HG02970 (cell line): ENCODE results near the gene ECM2.

Experiments used
- ATAC-seq: cut with Tn5 transposase; IDR thresholded peaks from one replicate; pipeline ENCODE4 v1.9.1; 2021; ENCODE audit warnings: mild to moderate bottlenecking, moderate library complexity, moderate number of reproducible peaks; ENCODE audit not compliant: unreplicated experiment, low FRiP score

Gene ECM2

DNA sequence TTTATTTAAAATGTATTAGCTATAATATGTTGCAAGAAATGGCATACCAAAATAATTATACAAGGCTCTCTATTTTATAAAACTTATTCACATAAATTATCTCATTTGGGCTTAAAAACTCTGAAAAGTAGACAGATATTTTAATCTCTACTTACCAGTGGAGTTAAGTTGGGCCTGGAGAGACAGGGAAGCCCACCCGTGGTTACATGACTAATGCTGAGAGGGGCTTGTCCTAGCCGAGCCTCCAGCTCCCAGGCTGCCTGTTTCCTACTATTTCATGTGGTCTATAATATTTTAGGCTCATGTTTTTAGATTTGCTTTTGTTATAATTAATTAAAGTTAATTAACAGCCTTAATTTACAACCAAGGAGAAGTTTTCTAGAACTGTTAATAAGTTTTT, 32.6 kb downstream of the ECM2 start:
- ATAC-seq = no peak

GRCh38 chr9:92501671-92502393, 34.0 kb downstream of the ECM2 start:
- no peak for ATAC-seq

DNA sequence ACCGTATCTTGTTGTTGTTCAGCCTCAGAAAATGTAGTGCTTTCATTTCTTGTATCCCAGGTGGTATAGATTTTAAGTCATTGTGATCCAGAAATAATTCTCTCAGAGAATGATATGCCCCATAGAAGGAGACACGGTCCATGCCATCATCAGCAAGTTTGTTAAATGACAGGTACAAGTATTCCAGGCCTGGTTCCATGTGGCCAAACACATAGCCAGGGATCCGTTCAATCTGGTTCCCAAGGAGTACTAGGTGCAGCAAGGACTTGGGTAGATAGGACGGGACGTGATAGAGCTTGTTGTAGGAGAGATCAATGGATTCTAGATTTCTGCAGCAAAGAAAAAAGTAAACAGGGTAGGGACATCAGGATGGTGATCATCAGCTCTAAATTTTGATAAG, 35.1 kb downstream of the ECM2 start:
- no peak for ATAC-seq

DNA sequence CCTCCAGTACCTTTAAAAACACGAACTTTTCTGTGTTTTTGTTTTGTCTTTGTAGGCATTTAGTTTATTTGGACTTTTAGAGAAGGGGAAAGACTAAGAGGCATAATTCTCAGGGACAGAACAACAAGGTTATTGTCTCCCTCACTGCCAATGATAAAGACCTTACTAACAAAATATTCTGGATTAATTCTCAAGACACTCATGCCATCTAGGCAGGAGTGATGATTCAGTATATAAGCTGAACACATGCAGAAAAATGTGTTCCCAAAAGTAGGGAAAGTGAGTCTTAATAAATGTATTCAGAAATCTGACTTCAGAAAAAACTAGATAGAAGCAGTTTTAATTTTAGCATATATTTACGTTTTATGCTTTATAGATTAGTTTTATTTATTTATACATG, 36.1 kb downstream of the ECM2 start:
- ATAC-seq = no peak

DNA sequence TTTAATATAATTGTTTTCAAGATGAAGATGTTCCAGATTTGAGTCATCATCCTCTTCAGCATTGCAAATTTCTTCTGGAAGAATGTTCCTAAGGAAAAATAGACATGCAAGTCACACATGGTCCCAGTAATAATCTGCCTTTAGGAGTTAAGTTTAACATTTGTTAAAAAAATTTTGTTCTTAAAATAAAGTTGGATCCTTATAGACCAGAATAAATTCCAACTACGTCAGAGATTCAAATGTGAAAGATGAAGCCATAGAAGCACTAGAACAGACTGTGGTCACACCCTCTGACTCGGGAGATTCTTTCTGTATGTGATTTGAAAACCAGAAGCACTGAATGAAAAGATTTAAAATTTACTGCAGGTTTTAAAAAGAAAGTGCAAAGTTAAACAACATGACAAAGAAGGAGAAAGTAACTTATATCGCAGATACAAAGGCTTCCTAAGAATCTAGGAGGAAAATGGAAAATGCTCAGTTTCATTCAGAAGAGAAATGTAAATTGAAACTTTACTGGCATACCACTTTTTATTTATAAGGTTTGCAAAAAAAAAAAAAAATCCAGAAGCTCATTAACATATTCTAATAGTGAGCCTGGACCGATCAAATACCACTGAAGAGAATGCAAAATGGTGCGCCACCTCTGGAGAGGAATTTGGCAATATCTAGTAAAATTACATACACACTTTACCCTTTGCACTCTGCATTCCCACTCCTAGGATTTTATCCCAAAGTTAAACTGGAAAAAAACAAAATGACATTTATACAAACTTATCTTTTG, 39.2 kb downstream of the ECM2 start:
- no peak for ATAC-seq

DNA sequence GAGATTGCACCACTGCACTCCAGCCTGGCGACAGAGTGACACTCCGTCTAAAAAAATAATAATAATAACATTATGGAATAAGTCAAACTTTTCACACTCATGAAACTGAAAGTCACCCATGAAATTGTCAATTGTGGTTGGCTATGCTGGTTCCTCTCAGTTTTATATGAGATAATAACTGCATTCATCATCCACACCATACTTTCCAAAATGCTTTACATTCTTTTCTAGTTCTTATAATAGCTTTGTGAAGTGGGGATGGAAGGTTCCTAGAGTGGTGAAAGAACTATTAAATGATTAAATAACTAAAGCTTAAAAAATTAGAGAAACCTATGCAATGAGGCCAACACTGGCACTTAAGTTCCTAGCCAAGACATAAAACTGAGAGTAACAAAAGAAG, 40.9 kb downstream of the ECM2 start:
- ATAC-seq = no peak

DNA sequence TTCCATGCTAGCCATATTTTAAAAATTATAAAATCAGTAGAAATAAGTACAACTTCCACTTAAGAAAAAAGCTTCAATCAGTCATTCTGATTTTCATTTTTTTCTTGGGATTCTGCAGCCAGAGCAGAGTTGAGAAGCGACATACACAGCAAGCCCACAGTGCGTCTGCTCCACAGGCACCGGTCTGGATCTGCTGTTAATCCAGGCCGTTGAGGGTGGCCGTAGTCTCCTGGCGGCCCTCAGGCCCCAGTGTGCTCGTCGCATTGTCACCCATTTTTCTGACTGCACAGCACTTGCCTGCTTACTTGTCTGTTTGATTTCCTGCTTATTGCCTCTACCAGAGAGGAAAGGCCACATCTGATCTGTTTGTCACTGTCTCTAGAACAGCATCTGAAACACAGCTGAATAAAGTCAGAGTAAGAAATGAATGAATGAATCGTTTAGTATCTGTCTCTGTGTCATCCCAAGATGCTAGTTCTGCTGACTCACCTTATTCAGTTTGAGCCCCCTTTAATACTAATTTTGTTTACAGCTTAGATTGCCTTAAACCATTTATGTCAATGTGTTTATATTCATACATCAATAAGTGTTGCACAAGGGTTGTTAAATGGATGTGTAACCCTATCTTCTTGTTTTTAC, 41.9 kb downstream of the ECM2 start:
- no peak for ATAC-seq

DNA sequence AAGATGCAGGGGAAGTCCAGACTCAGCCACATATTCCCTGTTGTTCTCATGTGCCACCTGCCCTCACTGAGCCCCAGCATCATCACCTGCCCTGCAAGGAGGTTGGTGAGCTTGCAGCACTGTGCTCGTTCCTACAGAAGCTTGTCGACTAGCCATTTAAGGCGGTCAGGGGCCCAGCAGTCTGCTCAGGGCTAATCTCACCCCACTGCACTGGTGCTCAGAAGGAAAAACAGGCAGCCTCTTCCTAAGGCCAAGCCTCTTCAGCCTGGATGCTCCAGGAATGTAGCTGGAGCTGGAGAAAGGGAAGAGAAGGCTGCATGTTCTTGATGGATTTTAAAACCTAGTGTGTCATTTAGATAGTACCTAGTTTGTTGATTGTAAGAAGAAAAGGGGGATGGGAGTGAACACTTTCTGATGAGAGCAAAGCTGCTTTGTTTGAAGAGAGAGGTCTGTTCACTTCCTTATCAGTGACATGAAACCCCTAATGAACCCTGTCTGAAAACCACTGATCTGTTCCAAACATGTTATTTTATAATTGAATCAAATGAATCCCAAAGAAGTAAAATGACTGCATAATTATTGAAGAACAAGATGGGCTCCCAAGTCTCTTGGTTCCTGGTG, 42.9 kb downstream of the ECM2 start:
- no peak for ATAC-seq

GRCh38 chr9:92488681-92489550, 46.9 kb downstream of the ECM2 start:
- no peak for ATAC-seq

- ATAC-seq = no peak
Measured at GRCh38 chr9:92486371-92486770, 49.4 kb downstream of the ECM2 start.

GRCh38 chr9:92484563-92484962, 51.2 kb downstream of the ECM2 start:
- no peak for ATAC-seq

DNA sequence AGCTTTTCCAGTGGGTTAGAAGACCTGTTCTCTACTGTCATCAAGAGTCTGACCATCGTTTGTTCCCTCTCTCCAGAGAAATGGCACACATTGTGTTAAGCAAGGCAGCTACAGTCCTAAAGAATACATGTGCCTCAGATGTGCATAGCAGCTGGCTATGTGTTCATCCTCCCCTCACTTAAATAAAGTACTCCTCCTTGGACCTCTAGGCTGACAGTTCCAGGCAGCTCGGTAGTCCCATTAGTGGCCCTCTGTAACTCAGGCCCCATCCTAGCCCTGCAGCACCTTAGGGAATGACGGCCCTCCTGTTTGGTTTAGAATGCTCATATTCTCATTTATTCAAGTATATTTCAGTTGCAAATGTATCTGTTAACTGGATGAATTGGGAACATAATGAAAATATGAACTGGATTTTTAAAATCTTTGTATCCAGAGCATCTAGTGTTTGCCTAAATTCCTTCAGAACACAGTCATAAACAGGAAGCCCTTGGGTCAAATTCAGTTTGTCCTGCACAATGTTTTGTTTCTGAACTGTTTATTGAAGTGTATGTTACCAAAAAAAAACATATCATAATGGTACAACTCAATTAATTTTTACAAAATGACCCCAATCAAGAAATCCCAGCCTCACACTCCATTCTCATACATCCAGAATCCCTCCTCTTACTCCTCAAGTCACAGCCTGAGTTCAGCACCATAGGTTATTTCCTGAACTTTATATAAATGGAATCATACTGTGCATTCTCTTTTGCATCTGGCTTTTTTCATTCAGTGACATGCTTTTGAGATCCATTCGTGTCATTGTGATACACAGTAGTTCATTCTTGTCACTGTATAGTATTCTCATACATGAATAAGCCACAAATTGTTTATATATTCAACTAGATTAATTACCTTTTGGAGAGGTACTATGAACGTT, 51.9 kb downstream of the ECM2 start:
- no peak for ATAC-seq

DNA sequence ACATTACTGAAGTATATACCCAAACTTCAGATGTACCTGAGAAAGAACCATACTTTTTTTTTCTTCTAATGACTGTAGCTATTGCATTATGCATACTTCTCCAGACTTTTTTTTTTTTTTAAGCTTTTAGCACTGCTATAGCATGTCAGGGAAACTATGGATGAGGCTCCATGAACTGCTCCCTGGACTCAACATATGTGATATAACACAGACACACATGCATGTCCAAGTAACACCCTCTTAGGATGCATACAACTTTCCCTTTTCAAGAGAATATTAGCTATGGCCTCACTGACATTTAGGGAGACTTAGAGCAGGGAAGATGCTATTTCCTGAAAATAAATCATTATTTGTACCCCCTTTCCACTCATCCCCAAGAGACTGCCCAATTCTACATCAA, 53.0 kb downstream of the ECM2 start:
- no peak for ATAC-seq

- no peak for ATAC-seq
Measured at GRCh38 chr9:92482329-92482728, 53.5 kb downstream of the ECM2 start, which contains the start of gene ASPN. Gene ASPN, minus strand, starts transcription at chr9:92482506.

DNA sequence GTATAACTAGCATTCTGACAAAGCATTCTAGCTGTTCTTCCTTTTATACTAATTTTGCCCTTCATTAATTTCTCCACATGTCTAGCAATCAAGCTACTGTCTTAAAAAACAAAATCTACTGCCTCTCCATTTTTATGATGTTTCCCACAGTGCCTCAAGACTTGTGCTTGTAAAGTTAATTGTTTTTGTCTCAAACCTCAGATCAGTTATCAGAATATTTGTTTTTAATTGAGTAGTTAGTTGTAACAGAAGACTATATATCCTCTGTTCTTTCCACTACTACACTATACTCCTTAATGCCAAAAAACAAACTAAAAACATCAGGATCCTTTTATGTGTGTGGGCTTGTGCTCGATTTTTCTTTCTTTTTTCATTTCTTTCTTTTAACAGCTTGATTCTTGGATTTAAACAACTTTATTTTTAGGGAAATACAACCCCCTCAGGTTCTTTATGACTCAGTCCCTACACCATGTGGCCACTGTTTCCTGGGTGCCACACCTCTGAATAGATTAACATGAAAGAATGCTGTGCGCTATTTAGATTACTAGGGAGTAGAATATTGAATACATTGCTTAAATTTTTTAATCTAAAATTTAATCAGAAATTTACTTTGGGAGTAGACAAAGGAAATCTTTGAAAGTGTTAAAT, 54.7 kb downstream of the ECM2 start:
- no peak for ATAC-seq

GRCh38 chr9:92480291-92480771, 55.5 kb downstream of the ECM2 start:
- no peak for ATAC-seq

DNA sequence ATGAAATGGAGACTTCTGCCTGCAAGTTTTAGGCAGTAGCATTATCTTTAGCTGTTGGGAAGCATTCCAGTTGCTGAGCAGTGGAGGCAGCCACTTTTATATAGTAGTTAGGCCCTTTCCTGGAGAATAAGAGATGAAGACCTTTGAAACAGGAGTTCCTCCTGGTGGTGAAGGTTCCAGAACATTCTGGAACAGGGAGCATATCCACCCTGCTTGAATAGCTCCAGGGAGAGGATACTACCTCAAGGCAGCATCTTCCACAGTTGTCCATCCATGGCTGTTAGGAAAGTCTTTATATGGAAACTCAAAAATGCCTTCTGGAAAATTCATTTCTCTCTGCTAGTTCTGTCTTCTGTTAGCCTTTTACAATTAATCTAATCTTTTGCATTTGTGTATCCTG, 56.4 kb downstream of the ECM2 start:
- no peak for ATAC-seq

- no peak for ATAC-seq
Measured at GRCh38 chr9:92478783-92479182, 57.0 kb downstream of the ECM2 start.
